GM06990 (cell line): ENCODE data around the gene MED6.
A peak's percentile ranks its signal among the peaks of the same experiment; 100 is the strongest.

Source experiments
- DNase-seq: peaks from one replicate; pipeline ENCODE4 v3.0.0-alpha.2; 2011; ENCODE audit not compliant: insufficient read length; ENCODE audit errors: extremely low read depth
- H3K27me3 ChIP-seq: replicated peaks from 2 replicates; pipeline ENCODE4 v1.6.0; 2011; ENCODE audit warnings: low read length; ENCODE audit not compliant: control insufficient read depth, insufficient read depth
- H3K36me3 ChIP-seq: 2 replicates; pipeline ENCODE4 v1.5.1; 2011; ENCODE audit warnings: low read length; ENCODE audit not compliant: control insufficient read depth, insufficient read depth
- H3K4me3 ChIP-seq: replicated peaks from 2 replicates; pipeline ENCODE4 v1.5.1; 2011; ENCODE audit warnings: low read depth, mild to moderate bottlenecking, control low read depth, low read length
- TF ChIP-seq, protein P1 (sequence below): IDR thresholded peaks from 2 replicates; pipeline ENCODE4 v1.5.1; 2011; ENCODE audit warnings: low read length, control low read depth, mild to moderate bottlenecking, inconsistent platforms; ENCODE audit not compliant: insufficient read depth, poor library complexity, severe bottlenecking

The MED6 gene, protein sequence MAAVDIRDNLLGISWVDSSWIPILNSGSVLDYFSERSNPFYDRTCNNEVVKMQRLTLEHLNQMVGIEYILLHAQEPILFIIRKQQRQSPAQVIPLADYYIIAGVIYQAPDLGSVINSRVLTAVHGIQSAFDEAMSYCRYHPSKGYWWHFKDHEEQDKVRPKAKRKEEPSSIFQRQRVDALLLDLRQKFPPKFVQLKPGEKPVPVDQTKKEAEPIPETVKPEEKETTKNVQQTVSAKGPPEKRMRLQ

DNA sequence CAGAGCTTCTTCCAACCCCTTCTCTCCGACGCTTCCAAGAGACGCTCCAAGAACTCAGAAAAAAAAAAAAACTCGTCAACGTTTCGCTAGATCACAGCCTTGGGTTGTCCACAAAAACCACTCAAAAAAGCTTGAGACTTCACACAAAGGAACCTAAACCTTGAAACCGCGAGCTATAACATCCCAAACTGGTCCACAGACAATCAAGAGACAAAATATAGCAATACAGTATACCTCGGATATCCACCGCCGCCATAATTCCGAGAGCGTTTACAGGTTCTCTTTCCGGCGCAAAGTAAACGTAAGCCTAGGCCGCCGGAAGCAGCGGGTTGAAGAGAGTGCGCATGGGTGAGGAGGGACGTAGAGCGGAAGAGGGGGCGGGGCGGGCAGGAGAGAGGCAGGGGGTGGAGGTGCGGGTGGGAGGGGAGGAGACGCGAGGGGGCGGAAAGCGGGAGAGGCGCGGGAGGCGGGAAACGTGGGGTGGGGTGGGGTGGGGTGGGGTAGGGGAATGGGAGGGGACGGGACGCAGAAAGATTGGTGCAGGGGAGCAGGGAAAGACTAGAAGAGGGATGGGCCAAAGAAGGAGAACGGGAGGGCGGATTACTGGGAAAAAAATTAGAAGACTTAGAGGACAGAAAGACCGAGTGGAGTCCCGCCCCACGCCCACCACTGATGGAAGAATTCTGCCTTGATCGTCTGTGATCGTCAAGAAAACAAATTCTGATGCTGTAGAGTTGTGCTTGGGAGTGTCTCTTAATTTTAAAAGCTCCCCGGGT, at the start of gene MED6:
Gene MED6, minus strand, starts transcription at position 274 of the 776 bp plus-strand sequence. Its CDS starts 18 bp downstream, at position 256.
- Histone ChIP-seq H3K36me3 (peaks cover 5% of the 10 kb centered on the region; the same call in 1 of the 2 replicates), H3K4me3 (peak within 1 kb of the TSS; percentile 84), H3K27me3 (no peaks in the 10 kb centered on the region)
- TF ChIP-seq, protein P1, sequence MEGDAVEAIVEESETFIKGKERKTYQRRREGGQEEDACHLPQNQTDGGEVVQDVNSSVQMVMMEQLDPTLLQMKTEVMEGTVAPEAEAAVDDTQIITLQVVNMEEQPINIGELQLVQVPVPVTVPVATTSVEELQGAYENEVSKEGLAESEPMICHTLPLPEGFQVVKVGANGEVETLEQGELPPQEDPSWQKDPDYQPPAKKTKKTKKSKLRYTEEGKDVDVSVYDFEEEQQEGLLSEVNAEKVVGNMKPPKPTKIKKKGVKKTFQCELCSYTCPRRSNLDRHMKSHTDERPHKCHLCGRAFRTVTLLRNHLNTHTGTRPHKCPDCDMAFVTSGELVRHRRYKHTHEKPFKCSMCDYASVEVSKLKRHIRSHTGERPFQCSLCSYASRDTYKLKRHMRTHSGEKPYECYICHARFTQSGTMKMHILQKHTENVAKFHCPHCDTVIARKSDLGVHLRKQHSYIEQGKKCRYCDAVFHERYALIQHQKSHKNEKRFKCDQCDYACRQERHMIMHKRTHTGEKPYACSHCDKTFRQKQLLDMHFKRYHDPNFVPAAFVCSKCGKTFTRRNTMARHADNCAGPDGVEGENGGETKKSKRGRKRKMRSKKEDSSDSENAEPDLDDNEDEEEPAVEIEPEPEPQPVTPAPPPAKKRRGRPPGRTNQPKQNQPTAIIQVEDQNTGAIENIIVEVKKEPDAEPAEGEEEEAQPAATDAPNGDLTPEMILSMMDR = no peak
- DNase-seq = peak; percentile 82

DNA sequence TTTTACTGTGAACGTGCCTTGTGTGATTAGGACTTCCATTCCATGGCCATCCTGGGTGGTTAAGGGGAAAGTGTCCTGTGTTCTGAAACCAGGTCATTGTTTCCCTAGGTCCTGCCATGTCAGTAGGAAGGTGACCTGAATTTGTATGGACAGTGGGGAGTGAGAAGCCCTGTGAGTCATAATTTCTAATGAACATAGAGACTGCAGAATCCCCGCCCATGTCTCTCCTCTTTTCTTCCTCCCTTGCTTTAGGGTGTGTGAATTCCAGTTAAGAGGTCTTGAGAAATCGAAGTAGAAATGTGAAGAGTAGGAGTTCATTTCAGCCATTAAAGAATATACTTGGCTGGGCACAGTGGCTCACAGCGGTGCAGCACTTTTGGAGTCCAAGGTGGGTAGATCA, 49.3 kb upstream of the MED6 start:
- peaks cover 7% of the 10 kb centered on the region for H3K36me3 ChIP-seq
- DNase-seq = no peak
- no peak overlapping the region for H3K4me3 ChIP-seq
- TF ChIP-seq, protein P1 = no peak
- no peaks in the 10 kb centered on the region for H3K27me3 ChIP-seq

DNA sequence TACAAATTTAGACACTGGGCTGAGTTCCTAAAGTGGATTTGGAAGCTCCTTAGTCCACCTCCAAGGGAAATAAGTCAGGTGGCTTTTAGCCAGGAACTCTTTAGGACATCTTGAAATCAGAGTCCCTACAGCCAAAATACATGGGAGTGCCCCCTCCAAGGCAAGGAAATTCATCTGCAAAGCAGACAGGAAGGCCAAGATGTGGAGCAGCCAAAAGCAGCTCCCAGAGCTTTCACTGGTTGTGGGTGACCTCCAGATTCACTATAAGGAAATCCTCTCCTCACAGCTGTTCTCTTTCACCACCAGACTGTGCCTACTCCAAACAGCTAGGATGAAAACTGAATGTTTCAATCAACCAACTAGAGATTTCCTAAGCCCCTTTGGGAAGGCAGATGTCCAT, 47.9 kb upstream of the MED6 start:
- no peaks in the 10 kb centered on the region for H3K27me3 ChIP-seq
- H3K36me3 ChIP-seq = peaks cover 7% of the 10 kb centered on the region
- H3K4me3 ChIP-seq = no peak overlapping the region
- TF ChIP-seq, protein P1 = no peak
- DNase-seq = no peak

DNA sequence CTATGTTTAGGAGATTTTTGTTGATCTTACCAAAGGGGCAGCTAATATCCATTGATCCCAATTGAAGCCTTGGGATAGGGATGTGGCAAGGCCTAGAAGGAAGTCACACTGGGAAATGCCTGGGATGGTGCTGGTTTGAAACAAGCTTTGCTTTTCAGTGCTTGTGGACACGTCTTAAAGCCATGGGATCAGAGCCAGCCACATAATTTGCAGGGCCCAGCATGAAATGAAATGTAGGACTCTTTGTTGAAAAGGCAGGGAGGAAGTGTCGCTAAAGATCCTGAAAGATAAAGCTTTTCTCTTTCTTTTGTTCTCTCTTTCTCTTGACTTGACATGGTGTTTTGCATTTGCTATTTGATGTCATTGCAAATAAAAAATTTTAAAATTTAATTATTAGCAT, 46.2 kb upstream of the MED6 start:
- H3K4me3 ChIP-seq = no peak overlapping the region
- TF ChIP-seq, protein P1 = no peak
- H3K36me3 ChIP-seq = peaks cover 4% of the 10 kb centered on the region
- DNase-seq = no peak
- no peaks in the 10 kb centered on the region for H3K27me3 ChIP-seq

DNA sequence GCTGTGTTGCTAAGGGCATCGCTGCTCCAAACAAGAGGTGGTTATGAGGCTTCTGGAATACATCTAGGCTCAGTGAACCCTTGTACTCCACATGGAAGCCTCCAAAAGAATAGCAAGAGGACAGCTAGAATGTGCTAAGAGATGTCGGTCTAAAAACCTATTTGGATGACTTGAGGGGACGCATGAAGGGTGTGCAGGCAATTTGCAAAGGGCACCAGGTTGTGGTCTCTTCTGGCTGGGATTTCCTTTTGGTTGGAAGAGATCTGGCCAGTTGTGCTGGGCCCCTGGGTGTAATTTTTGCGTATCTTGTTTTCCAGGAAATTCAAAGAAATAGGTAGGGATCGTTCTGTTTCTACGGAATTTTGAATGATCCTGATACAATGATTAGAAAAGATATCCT, 45.4 kb upstream of the MED6 start:
- TF ChIP-seq, protein P1 = no peak
- Histone ChIP-seq H3K4me3 (no peak overlapping the region), H3K27me3 (no peaks in the 10 kb centered on the region), H3K36me3 (peaks cover 1% of the 10 kb centered on the region; the same call in 1 of the 2 replicates)
- DNase-seq = no peak
